ENCODE results near the gene KIF19. TPM values are rescaled to one million over a fixed set of nuclear protein-coding genes. Genes with fewer than 3 reads are reported as not detected.

KIF19 gene
- total and polyA plus RNA-seq, 2 of the 8 experiments (the other 6 are each of a cell fraction or from before 2014, with no cell fraction given) = 0.52 to 0.77 TPM

GRCh38 chr17:74335529-74336062, 9.6 kb downstream of the KIF19 start:
- Histone ChIP-seq H2BK12ac (ENCODE audit: low read depth, low read length) (0 out of 2 replicates have a peak overlapping the region, but pooled peaks have one; percentile 9), H4K5ac (ENCODE audit: insufficient read length, low read depth, low read length) (no peak overlapping the region), H2AFZ (ENCODE audit: low read length) (no peak overlapping the region), H3K36me3 (ENCODE audit: control insufficient read depth in 2 of 4, insufficient read depth in 4 of 4, low read length in 3 of 4) (no peaks in the 10 kb centered on the region), H2BK15ac (ENCODE audit: low read length) (no peak overlapping the region), H3K4ac (replicated peaks; ENCODE audit: insufficient read length, low read depth, low read length) (no peak overlapping the region), H3K79me1 (ENCODE audit: low read depth, low read length) (no peaks in the 10 kb centered on the region), H3K23me2 (ENCODE audit: low read depth, low read length) (no peaks in the 10 kb centered on the region), H2BK5ac (ENCODE audit: low read depth, low read length) (no peak overlapping the region), H3K4me2 (ENCODE audit: insufficient read depth in 1 of 2, low read depth in 2 of 2, low read length in 2 of 2) (no peak overlapping the region; a peak in 1 of 4 replicates), H3K79me2 (ENCODE audit: control insufficient read depth in 1 of 2, insufficient read depth in 2 of 2, low read length in 2 of 2) (no peaks in the 10 kb centered on the region), H3K4me1 (replicated peaks in 1 of 4; ENCODE audit: control insufficient read depth in 3 of 4, insufficient read depth in 4 of 4, low read length in 3 of 4) (peaks cover 0 to 9% (median 3%) of the 10 kb centered on the region in 4 experiments; a peak in 4 of 7 replicates), H3K9ac (replicated peaks in 1 of 4; ENCODE audit: extremely low read depth in 1 of 4, low read depth in 3 of 4, low read length in 3 of 4) (no peak overlapping the region), H4K20me1 (replicated peaks in 1 of 2; ENCODE audit: control insufficient read depth in 1 of 2, insufficient read depth in 2 of 2, low read length in 2 of 2) (no peaks in the 10 kb centered on the region), H3K56ac (replicated peaks; ENCODE audit: insufficient read length, low read depth, low read length) (no peak overlapping the region), H3K18ac (ENCODE audit: extremely low read depth, low read length) (no peak overlapping the region; the same call in 1 of the 2 replicates), H4K8ac (ENCODE audit: extremely low read depth, insufficient read depth, low read length) (no peak overlapping the region), H2AK5ac (ENCODE audit: low read depth, low read length) (no peak overlapping the region), H3K27ac (ENCODE audit: low read depth, low read length) (no peak overlapping the region), H3K9me3 (ENCODE audit: insufficient read depth in 2 of 2, low read depth in 1 of 2, low read length in 1 of 2) (peaks cover 7 to 13% of the 10 kb centered on the region in 2 experiments; a peak in 2 of 4 replicates), H2BK20ac (ENCODE audit: low read length) (no peak overlapping the region), H3K23ac (ENCODE audit: insufficient read length) (no peak overlapping the region), H2BK120ac (replicated peaks; ENCODE audit: low read depth, low read length) (no peak overlapping the region), H3K4me3 (ENCODE audit: extremely low read depth in 1 of 4, insufficient read depth in 2 of 4, low read depth in 3 of 4, low read length in 4 of 4) (no peak overlapping the region), H4K91ac (replicated peaks; ENCODE audit: insufficient read length, low read length) (no peak overlapping the region), H3K27me3 (replicated peaks in 1 of 4; ENCODE audit: control insufficient read depth in 3 of 4, extremely low read depth in 1 of 4, insufficient read depth in 3 of 4, low read length in 3 of 4) (no peaks in the 10 kb centered on the region; a peak in 1 of 7 replicates), H3K14ac (ENCODE audit: insufficient read length) (no peak overlapping the region)
- ChIA-PET CTCF (ENCODE audit: partially characterized antibody) (interaction anchor here (0.7 to 7.3 kb wide), 13 partner anchors 9 to 85 kb away, joined by 3 to 55 read pairs (median 4); no protein-coding TSS in a partner anchor), POLR2A (ENCODE audit: partially characterized antibody) (no interaction called here)
- 89% methylated on average over 5 of the region's 5 CpGs; no CpG with 5 or more reads in 1 of the 2 experiments for WGBS, 2 experiments (ENCODE audit: extremely low coverage in 1 of 2, insufficient coverage in 1 of 2, insufficient read length in 1 of 2, insufficient replicate concordance in 2 of 2, low coverage in 1 of 2, low lambda C conversion rate in 2 of 2, missing lambda C conversion rate in 1 of 2)
- DNase-seq (ENCODE audit: low read depth in 1 of 2, low spot score in 2 of 2) (no peak), FAIRE-seq (no peak)
- no peak for TF ChIP-seq TEAD4 (IDR thresholded peaks at IDR 0.05; ENCODE audit: low read depth, low read length)
- TF ChIP-seq SAP30 (IDR thresholded peaks at IDR 0.05; ENCODE audit: insufficient read depth, insufficient replicate concordance, low read length) = no peak
- TF ChIP-seq HDAC6 (IDR thresholded peaks at IDR 0.05; ENCODE audit: low read depth, low read length) = no peak
- no peak for TF ChIP-seq JUN (IDR thresholded peaks at IDR 0.05; ENCODE audit: low read depth, low read length)
- TF ChIP-seq GABPA (IDR thresholded peaks at IDR 0.05; ENCODE audit: borderline replicate concordance, insufficient read depth, low read length) = no peak
- TF ChIP-seq ATF3 (IDR thresholded peaks at IDR 0.05; ENCODE audit: insufficient read depth, low read depth, low read length) = no peak
- TF ChIP-seq RNF2 (IDR thresholded peaks at IDR 0.05; ENCODE audit: borderline replicate concordance, low read depth, low read length, missing control alignments, poor library complexity, severe bottlenecking) = no peak
- TF ChIP-seq GTF2F1 (IDR thresholded peaks at IDR 0.05; ENCODE audit: borderline replicate concordance, low read depth, low read length) = no peak
- no peak for TF ChIP-seq HDAC2 (IDR thresholded peaks at IDR 0.05; ENCODE audit: borderline replicate concordance in 1 of 2, low read depth in 2 of 2, low read length in 2 of 2)
- no peak for TF ChIP-seq NRF1 (IDR thresholded peaks at IDR 0.05; ENCODE audit: low read depth, low read length)
- no peak for TF ChIP-seq RBBP5 (IDR thresholded peaks at IDR 0.05; ENCODE audit: borderline replicate concordance, low read depth, low read length)
- no peak for TF ChIP-seq EGR1 (IDR thresholded peaks at IDR 0.05; ENCODE audit: borderline replicate concordance, low read depth, low read length)

All from H1 (cell line).